Left lobe of liver (tissue), 2 donors: ENCODE data around the gene FCHO2. TPM values are rescaled to one million over a fixed set of nuclear protein-coding genes. Genes with fewer than 3 reads are reported as not detected.

Experiments
- ATAC-seq: fragments of 200-7000 bp; cut with Tn5 transposase; one replicate; pipeline ENCODE4 v1.9.1; 2020; ENCODE audit warnings: mild to moderate bottlenecking, moderate library complexity
- DNase-seq: peaks from one replicate; pipeline ENCODE4 v3.0.0-alpha.2; 2020; ENCODE audit warnings: low spot score
- total RNA-seq: library from RNA; stranded (reverse); gene quantifications from one replicate; pipeline ENCODE4 v1.2.1, GENCODE V29; 2021
- donor health status: DM: no; HTN: no; CAD: no; lungs with moderate emphysema.
- donor health status: DM: no; HTN: yes; CAD: no.

Gene FCHO2
- total RNA-seq, 1 donor from 2014 or later = 9.4 TPM

DNA sequence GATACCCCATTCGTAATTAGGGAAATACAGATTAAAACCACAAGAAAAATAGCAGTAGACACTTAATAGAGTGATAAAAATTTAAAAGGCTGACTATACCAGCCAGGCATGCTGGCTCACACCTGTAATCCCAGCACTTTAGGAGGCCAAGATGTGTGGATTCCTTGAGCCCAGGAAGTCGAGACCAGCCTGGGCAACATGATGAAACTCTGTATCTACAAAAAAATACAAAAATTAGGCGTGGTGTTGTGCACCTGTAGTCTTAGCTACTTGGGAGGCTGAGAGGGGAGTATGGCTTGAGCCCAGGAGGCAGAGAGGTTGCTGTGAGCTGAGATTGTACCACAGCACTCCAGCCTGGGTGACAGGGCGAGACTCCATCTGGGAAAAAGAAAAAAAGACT, 72.0 kb downstream of the FCHO2 start:
- DNase-seq (no peak), ATAC-seq (no peak)

DNA sequence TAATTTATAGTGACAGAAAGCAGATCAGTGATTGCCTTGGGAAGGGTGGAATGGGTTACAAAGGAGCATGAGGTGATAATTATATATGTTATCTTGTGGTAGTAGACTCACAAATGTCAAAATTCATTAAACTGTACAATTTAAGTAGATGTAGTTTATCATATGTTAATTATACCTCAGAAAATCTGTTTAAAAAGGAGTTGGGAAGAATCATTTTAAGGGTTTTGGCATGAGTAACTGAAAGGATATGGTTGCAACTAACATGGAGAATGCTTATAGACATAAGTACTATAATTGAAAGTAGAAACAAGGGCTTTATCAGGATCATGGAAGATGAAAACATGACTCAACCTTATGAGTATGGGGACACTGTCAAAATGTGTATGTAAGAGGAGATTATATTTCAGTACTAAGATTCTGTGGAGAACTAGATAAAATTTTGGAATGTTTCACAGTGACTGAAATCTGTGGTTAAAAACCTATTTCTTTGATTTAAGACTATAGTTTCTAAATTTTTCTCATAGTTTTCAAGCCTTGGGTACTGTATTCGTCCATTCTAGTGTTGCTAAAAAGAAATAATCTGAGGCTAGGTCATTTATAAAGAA, 73.3 kb downstream of the FCHO2 start:
- ATAC-seq = no peak
- no peak for DNase-seq

DNA sequence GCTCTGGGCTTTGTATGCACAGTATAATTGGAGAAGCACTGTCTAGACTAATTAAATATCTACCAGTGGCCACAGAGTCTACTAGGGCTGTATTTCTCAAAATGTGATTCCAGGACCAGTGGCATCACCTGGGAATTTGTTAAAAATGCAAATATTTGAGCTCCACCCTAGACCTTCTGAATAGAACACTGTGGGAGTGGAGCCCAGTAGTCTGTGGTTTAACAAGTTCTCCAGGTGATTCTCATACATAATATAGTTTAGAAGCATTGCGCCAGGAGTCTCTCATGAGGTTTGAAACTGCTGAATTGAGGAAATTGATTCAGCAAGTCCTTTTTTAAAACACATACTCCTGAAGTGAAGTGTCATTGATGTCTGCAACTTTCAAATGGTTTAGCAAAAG, 74.7 kb downstream of the FCHO2 start:
- DNase-seq = no peak
- no peak for ATAC-seq

DNA sequence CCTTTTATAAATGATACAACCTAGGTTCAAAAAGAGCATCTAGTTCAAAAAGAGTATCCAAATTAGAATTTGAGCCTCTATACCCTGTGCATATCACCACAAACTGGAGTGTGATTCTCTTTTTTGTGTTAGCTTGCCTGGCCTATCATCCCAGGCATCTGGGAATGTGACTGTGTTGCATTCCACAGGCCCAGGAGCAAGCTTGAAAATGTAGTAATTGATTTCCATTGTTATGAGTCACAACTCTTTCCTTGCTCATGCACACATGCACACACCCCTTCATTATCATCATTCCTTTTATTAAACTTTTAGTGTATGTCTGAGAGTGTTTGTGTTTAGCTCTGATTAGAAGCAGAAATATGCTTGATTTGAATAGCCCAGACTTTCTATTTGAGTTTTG, 75.2 kb downstream of the FCHO2 start:
- DNase-seq = no peak

DNA sequence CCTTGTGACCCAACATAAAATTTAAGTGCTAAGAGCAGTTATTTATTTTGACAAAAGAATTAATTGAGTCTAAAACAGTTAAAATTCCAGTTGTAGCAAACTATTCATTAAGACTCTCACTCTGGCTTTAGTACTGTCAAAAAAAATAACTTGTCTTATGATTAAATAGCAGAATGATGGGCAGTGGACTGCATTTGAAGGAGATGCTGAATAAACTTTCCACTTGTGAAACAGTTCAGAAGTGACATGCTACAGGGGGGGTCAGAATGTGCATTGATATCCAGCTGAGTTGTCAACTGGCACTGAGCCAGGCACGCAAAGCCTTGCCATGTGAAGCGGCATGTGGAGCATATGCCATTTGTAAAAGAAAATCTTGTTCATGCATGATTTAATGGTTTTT, 76.0 kb downstream of the FCHO2 start:
- ATAC-seq = no peak

More for the DNA sequence above, 75.2 kb downstream of the FCHO2 start:
- no peak for ATAC-seq

DNA sequence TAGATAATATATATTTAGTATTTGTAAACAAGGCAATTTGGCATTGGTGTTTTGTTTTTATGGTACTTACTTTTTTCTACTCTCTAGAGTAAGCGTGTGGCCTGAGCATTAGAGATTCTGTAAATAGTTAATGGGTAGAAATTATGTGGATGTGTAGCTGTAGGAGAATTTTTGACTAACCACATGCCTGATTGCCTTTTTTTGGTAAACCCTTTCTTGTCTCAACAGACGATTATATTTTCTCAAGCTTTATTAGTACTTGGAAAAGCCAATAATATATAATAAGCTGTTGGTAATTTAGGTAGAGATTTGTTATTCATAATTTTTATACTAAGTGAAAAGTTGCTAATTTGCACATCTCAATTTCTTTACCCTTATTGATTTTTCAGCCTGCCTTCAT, 76.8 kb downstream of the FCHO2 start:
- no peak for DNase-seq
- ATAC-seq = no peak

More for the DNA sequence above, 76.0 kb downstream of the FCHO2 start:
- no peak for DNase-seq

DNA sequence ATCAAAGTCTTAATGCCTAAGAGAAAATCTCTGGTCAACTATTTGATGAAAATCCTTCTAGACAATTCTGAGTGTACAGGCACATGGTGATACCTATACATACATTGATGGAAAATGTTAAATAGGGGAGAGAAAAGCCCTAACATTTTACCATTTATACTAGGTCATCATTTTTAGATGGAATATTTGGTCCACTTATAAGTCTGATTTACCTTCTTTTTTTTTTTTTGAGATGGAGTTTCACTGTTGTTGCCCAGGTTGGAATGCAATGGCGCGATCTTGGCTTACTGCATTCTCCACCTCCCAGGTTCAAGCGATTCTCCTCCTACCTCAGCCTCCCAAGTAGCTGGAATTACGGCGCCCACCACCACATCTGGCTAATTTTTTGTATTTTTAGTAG, 81.7 kb downstream of the FCHO2 start:
- no peak for DNase-seq
- ATAC-seq = no peak

DNA sequence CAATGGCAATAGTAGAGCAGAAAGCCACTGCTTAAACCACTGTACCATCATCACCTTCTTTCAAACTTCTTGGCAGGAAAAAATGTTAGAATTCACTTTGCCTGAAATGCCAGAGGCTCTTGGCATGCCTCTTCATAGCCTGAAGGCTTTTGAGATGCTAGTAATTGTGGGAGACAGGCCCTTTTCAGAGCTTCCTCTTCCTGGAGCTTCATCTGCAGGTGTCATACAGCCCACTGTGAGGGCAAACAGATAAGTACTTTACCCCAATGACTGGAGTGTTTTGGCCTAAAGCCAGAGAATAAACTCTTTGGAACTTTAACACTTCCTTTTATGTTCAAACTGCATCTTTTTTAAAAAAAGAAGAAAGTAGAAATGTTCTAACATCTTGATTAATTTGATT, 83.2 kb downstream of the FCHO2 start:
- ATAC-seq = no peak
- DNase-seq = no peak

DNA sequence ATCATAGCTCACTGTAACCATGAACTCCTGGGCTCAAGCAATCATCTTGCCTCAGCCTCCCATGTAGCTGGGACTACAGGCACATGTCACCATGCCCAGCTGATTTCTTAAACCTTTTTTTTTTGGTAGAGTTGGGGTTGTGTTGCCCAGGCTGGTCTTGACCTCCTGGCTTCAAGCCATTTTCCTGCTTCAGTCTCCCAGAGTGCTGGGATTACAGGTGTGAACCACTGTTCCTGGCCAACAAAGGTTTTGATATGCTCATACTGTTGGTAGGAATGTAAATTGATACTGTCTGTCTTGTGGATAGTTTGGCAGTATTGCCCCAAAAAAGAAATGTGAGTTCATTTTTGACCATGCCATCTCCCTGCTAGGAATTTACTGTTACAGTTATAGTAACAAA, 87.2 kb downstream of the FCHO2 start:
- no peak for ATAC-seq
- no peak for DNase-seq

DNA sequence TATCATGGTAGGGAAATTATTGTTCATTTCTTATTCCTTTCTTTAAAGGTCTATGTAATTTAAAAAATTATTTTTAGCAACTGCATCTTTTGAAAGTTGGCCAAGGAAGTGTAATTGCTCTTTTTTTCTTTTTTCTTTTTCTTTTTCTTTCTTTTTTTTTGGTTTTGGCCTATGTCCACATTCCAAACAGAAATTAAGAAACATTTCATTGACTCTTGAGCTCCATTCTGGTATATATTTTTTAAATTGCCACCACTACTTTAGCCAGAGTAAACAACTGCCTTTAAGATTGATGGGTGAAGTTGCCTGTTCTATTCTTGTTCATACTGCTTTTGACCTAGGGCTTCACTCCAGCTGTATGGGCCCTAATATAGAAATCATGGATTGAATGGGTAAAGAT, 88.7 kb downstream of the FCHO2 start:
- no peak for ATAC-seq

DNA sequence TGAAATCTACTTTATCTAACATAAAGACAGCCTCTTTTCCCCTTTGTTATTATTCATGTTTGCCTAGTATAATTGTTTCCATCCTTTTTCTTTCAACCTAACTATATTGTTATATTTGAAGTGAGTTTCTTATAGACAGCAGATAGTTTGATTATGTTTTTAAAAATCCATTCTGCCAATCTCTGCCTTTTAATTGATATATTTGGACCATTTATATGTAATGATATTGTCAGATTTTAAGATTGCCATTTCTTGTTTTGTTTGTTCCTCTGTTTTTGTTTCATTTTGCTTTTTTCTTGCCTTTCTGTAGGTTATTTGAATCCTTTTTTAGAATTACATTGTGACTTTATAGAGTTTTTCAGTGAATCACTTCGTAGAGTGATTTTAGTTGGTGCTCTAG, 89.8 kb downstream of the FCHO2 start:
- DNase-seq = no peak
- no peak for ATAC-seq

More for the DNA sequence above, 88.7 kb downstream of the FCHO2 start:
- no peak for DNase-seq

DNA sequence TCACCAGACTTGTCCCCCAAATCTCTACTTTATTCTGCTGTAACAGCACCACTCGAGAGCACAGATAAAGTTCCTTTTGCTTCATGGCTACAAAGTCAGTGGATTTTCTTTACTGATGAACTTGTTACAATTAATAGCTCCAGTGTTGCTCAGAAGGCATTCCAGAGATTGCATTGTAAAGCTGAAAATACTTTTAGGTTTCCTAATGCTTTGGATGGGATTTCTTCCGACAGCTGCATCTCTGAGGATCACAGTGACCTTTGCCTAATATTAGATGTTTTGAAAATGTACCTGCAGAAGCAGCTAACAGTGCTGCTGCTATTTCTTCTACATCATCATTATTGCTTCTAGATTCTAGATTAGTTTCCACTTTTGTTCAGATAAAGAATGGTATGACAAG, 105.8 kb downstream of the FCHO2 start:
- no peak for ATAC-seq
- DNase-seq = no peak

DNA sequence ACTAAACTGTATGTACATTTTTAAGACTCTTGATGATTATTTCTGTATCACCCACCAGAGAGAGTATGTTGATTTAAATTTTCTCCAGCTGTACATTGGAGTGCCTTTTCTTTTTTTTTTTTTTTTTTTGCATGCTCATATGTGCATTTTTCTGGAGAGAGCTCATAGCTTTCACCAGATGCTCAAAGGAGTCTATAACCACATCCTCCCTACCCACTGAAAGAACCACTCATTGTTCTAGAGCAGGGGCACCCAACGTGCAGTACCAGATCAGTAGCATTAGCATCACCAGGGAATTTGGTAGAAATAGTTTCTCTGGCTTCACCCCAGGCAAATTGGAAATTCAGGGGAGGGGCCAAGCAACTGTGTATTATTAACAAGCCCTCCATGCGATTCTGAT, 110.6 kb downstream of the FCHO2 start:
- DNase-seq = no peak
- ATAC-seq = no peak

DNA sequence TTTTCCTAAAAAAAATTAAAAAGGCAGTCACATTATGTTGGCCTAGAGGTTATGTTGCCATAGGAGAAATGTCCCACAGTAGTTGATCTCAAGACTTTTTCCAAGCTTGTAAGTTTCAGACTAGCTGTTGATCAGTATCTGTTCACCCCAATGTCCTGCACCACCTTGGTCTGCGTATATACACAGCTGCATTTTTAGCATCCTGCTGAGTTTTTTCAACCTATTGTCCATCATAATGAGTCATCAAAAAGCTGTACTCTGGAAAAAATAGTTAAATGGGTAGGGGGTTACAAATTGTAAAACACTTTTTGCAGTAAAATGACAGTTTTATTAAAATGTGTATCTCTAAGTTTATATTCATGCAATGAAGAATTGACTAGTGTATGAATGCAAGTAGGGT, 111.4 kb downstream of the FCHO2 start:
- DNase-seq = no peak
- ATAC-seq = no peak

DNA sequence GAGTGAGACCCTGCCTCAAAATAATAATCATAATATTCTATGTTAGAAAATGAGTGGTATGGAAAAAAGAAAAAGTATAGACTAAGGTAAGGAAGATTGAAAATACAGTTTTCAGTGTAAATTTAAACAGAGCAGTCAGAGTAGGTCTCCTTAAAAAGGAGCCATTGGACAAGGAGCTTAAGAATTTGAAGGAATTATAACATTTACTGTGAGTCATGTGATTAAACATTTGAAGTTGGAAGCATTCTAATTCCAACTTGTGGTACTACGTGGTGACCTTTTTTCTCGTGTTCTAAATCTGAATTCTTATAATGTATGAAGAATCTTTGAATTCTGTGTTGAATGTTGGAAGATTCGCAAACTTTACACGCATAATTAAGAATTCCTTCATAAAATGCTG, 125.3 kb downstream of the FCHO2 start:
- DNase-seq = no peak
- ATAC-seq = no peak

DNA sequence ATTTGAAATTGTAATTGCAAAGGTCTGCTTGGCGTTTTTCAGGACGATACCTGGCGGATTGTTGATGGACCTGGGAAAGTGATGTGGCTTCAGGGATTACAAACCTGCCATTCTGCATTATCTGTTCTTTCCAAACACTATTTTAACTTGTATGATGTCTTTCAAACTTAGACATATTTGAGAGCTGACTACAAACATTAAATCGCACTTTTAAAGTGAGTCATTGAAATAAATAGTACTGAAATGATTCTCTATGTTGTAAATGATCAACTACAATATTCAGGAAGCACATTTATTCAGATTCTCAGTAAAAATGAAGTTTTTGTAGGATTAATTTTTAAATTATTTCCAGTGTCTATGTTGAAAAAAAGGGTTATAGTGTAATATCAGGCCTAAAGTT, 132.2 kb downstream of the FCHO2 start:
- no peak for ATAC-seq
- DNase-seq = no peak

DNA sequence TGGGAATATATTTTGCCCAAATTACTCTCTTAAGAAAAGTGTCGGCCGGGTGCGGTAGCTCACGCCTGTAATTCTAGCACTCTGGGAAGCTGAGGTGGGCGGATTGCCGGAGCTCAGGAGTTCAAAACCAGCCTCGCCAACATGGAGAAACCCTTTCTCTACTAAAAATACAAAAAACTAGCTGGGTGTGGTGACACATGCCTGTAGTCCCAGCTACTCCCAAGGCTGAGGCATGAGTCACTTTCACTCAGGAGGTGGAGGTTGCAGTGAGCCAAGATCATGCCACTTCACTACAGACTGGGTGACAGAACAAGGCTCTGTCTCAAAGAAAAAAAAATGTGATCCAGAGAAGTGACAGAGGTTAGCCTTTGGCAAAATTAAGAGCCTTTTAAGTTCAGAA, 138.1 kb downstream of the FCHO2 start:
- ATAC-seq (no peak), DNase-seq (no peak)

DNA sequence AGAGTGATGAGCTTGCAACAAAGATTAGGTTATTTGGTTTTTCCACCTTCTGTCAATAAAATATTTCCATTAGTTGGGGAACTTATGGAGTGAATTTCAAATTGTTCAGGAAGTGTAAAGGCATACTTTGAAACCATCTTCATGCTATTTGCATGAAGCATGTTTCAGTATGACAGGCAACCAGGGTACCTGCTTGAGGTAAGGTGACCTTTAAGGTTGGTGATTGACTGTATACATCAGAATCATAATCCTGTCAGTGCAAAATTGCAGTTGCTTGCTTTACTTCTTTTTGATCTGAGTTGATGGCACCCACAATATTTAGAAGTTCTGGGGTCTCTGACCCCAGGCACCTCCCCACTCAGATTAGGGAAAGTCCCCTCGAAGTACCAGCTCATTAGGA, 138.6 kb downstream of the FCHO2 start:
- no peak for ATAC-seq
- no peak for DNase-seq

DNA sequence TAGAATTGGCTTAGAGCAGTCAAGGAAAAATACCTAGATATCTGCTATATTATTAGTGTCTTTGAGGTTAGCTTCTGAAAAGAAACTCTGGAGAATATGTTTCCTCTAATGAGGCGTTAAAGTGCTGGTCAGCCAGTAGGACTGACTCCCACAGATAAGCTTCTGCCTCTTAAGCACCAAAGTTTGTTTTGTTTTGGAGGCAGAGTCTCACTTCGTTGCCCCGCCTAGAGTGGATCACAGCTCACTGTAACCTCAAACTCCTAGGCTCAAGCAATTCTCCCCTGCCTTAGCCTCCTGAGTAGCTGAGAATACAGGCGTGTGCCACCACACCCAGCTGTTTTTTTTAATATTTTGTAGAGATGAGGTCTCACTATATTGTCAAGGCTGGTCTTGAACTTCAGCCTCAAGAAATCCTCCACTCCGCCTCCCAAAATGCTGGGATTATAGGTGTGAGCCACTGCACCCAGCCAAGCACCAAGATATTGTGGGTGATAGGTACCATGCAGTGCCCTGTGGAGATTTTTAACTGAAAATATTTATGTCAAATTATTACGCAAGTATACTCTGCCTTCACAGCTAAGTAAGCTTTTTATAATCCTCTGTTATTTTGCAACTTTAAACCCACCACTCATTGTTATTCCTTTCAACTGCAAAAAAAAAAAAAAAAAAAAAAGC, 139.9 kb downstream of the FCHO2 start:
- ATAC-seq = no peak
- DNase-seq = no peak

DNA sequence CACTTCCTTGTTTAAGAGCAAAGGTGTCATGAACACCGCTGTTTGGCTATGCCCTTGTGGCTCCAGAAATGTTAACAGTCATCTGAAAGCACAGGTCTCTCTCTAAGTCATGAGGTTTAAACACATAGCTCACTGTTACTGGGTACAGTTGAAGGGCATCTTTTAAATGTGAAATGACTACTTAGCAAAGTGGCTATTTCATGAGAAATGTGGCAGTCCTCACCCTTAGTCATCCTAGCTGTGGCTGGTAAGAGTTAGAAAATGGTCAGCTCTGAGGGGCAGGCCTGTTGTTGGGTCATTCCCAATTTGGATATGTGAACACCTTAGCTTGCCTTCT, 140.4 kb downstream of the FCHO2 start:
- no peak for DNase-seq
- ATAC-seq = no peak

DNA sequence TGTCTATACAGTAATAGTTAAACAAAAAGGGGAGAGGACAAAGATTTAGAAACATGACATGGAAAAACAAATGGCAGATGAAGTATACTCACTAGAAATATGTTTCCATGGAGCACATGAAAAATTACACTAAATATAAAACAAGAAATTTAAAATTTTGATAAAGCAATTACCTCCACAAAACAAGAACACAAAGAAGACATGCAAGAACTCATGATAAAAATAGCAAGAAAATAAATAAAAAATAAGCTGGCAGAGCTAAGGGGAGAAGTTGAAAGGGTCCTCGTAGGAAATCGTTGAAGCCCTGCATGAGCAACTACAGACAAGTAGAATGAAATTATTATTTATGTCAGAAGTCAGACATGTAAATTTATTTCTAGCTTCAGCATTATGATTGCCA, 141.9 kb downstream of the FCHO2 start:
- DNase-seq (no peak), ATAC-seq (no peak)

DNA sequence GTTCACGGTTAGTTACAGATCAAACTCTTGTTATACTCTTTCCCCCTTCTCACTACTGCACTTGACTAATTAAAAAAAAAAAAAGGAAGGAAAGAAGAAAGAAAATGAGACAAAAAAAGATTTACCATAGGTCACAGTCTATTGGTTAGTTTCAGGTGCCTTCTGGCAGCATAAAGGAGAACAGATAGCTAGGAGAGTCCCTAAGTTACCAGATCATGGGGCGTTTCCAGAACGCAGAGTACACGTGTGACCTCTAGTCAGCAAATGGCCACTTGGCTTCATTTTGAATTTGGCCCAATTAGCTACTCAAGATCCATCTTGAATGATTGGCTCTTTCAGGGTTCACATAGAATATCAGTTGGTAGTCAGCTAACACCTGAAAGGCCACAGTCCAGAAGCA, 144.3 kb downstream of the FCHO2 start:
- ATAC-seq = no peak
- DNase-seq = no peak

DNA sequence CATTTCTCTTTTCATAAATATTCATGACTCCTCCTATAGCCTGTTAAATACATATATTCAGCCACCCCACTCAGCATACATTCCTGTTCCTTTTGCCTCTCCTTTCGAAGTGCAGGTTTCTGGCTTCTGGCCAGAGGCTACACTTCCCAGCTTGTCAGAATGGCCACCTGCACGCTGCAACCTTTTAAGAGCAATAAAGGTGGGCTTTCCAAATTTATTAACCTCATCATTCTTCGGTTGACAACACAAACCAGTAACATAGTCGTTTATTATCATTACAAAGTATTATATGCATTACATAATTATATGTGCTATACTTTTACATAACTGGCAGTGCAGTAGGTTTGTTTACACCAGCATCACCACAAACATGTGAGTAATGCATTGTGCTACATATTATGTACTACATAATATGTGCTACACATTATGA, 148.0 kb downstream of the FCHO2 start:
- no peak for DNase-seq
- ATAC-seq = no peak
